Osteocyte (in vitro differentiated cells): ENCODE measurements around the gene ZFYVE19. TPM values are rescaled to one million over a fixed set of nuclear protein-coding genes. Genes with fewer than 3 reads are reported as not detected.

ENCODE experiments used
- DNase-seq: peaks from one replicate; pipeline ENCODE4 v3.0.0; 2021; ENCODE audit warnings: mixed read lengths; ENCODE audit not compliant: unreplicated experiment; ENCODE audit errors: extremely low spot score
- H3K27ac Mint-ChIP-seq: one replicate; pipeline ENCODE4 v1.8.0; 2021; ENCODE audit warnings: mild to moderate bottlenecking, mixed read lengths; ENCODE audit not compliant: unreplicated experiment
- H3K27me3 Mint-ChIP-seq: one replicate; pipeline ENCODE4 v1.8.0; 2021; ENCODE audit warnings: mixed read lengths; ENCODE audit not compliant: unreplicated experiment
- H3K36me3 Mint-ChIP-seq: one replicate; pipeline ENCODE4 v1.8.0; 2021; ENCODE audit warnings: mixed read lengths; ENCODE audit not compliant: unreplicated experiment
- H3K4me1 Mint-ChIP-seq: one replicate; pipeline ENCODE4 v1.8.0; 2021; ENCODE audit warnings: mixed read lengths; ENCODE audit not compliant: unreplicated experiment
- H3K4me3 Mint-ChIP-seq: one replicate; pipeline ENCODE4 v1.8.0; 2021; ENCODE audit warnings: mild to moderate bottlenecking, moderate library complexity, mixed read lengths; ENCODE audit not compliant: unreplicated experiment
- H3K9me3 Mint-ChIP-seq: one replicate; pipeline ENCODE4 v1.8.0; 2021; ENCODE audit warnings: mixed read lengths; ENCODE audit not compliant: unreplicated experiment
- CTCF ChIP-seq: fragments of 200-600 bp; sonication (generic); IDR thresholded peaks from 2 replicates; pipeline ENCODE4 v1.5.0; 2021; ENCODE audit warnings: antibody characterized with exemption, mild to moderate bottlenecking, moderate library complexity
- total RNA-seq: library from RNA; stranded (reverse); gene quantifications from 2 replicates; pipeline ENCODE4 v1.2.1, GENCODE V29; 2021

The ZFYVE19 gene
- total RNA-seq, 1 donor from 2014 or later: 21.1 TPM

GRCh38 chr15:40782609-40783227 lies 24.2 kb upstream of the ZFYVE19 start:
- no peak for DNase-seq
- Mint-ChIP-seq H3K4me3 (no peak overlapping the region), H3K4me1 (peaks cover 16% of the 10 kb centered on the region), H3K27me3 (no peaks in the 10 kb centered on the region), H3K27ac (no peak overlapping the region), H3K36me3 (peaks cover 13% of the 10 kb centered on the region), H3K9me3 (no peaks in the 10 kb centered on the region)
- TF ChIP-seq CTCF: peak; percentile 58

- no peaks in the 10 kb centered on the region for H3K9me3 Mint-ChIP-seq
- no peak overlapping the region for H3K4me3 Mint-ChIP-seq
- no peak for DNase-seq
- no peak overlapping the region for H3K27ac Mint-ChIP-seq
- H3K27me3 Mint-ChIP-seq: no peaks in the 10 kb centered on the region
- no peak for TF ChIP-seq CTCF
- H3K4me1 Mint-ChIP-seq: peaks cover 22% of the 10 kb centered on the region
- H3K36me3 Mint-ChIP-seq: peaks cover 6% of the 10 kb centered on the region
Observed at GRCh38 chr15:40785164-40785563, 21.7 kb upstream of the ZFYVE19 start.

- TF ChIP-seq CTCF: no peak
- Mint-ChIP-seq H3K9me3 (no peaks in the 10 kb centered on the region), H3K4me1 (peaks cover 24% of the 10 kb centered on the region), H3K27ac (no peak overlapping the region), H3K4me3 (no peak overlapping the region), H3K27me3 (no peaks in the 10 kb centered on the region), H3K36me3 (peaks cover 4% of the 10 kb centered on the region)
- DNase-seq: no peak
Observed at GRCh38 chr15:40785814-40786213, 21.1 kb upstream of the ZFYVE19 start.

GRCh38 chr15:40787344-40787841 lies 19.5 kb upstream of the ZFYVE19 start:
- no peak for TF ChIP-seq CTCF
- Mint-ChIP-seq H3K9me3 (no peaks in the 10 kb centered on the region), H3K27ac (peak overlapping the region; percentile 73), H3K36me3 (peaks cover 8% of the 10 kb centered on the region), H3K4me1 (peaks cover 28% of the 10 kb centered on the region), H3K4me3 (no peak overlapping the region), H3K27me3 (no peaks in the 10 kb centered on the region)
- DNase-seq: no peak

GRCh38 chr15:40787991-40788390 lies 18.9 kb upstream of the ZFYVE19 start:
- Mint-ChIP-seq H3K4me1 (peaks cover 28% of the 10 kb centered on the region), H3K27me3 (no peaks in the 10 kb centered on the region), H3K36me3 (peaks cover 7% of the 10 kb centered on the region), H3K9me3 (no peaks in the 10 kb centered on the region), H3K27ac (peak overlapping the region; percentile 73), H3K4me3 (no peak overlapping the region)
- no peak for TF ChIP-seq CTCF
- DNase-seq: no peak
